Sigmoid colon (tissue), 4 donors: ENCODE measurements around the gene PRDM16.

Experiments used
- EP300 ChIP-seq, 4 donors: sonication (generic); formaldehyde crosslinking; IDR thresholded peaks; one replicate each; pipeline ENCODE4 v1.6.1; 2017; ENCODE audit warnings: antibody characterized with exemption in 4 of 4
- POLR2A ChIP-seq, 2 donors: fragments of 450-650 bp; IDR thresholded peaks; one replicate each; pipeline ENCODE4 v1.6.1; 2016; ENCODE audit warnings: antibody characterized with exemption in 2 of 2, mild to moderate bottlenecking in 2 of 2, moderate library complexity in 2 of 2
- POLR2AphosphoS5 ChIP-seq, 4 donors: sonication (generic); formaldehyde crosslinking; IDR thresholded peaks; one replicate each; pipeline ENCODE4 v1.6.1; 2017; ENCODE audit warnings: antibody characterized with exemption in 4 of 4
- TF ChIP-seq, protein P1 (sequence below), 4 experiments: fragments of 450-650 bp in 3 of 4; fragments of 200-600 bp in 1 of 4; IDR thresholded peaks; one replicate each; pipeline ENCODE4 v1.5.1; 2016 to 2019; ENCODE audit warnings: antibody characterized with exemption in 4 of 4, mild to moderate bottlenecking in 3 of 4, moderate library complexity in 2 of 4

DNA sequence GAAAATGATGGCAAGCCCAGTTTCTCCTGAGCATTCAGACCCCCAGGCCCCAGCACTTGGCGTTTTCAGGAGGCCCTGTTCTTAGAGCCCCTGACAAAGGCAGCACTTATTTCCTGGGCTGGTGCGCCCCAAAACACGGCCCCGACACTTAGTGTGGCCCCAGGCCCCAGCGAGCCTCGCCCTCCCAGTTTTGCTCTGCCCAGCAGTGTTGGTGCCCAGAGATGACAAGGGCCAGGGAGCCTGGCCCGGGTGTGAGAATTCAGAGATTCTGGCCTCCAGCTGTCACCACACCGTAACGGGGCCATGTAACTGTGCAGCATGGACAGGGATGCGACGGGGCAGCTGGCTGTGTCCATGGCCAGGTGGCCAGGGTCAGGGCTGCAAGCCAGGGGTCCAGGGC, 367.4 kb downstream of the PRDM16 start:
- TF ChIP-seq, protein P1, sequence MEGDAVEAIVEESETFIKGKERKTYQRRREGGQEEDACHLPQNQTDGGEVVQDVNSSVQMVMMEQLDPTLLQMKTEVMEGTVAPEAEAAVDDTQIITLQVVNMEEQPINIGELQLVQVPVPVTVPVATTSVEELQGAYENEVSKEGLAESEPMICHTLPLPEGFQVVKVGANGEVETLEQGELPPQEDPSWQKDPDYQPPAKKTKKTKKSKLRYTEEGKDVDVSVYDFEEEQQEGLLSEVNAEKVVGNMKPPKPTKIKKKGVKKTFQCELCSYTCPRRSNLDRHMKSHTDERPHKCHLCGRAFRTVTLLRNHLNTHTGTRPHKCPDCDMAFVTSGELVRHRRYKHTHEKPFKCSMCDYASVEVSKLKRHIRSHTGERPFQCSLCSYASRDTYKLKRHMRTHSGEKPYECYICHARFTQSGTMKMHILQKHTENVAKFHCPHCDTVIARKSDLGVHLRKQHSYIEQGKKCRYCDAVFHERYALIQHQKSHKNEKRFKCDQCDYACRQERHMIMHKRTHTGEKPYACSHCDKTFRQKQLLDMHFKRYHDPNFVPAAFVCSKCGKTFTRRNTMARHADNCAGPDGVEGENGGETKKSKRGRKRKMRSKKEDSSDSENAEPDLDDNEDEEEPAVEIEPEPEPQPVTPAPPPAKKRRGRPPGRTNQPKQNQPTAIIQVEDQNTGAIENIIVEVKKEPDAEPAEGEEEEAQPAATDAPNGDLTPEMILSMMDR (IDR thresholded peaks at IDR 0.05), result no peak
- TF ChIP-seq POLR2AphosphoS5 (IDR thresholded peaks at IDR 0.05) (no peak), POLR2A (IDR thresholded peaks at IDR 0.05) (no peak), EP300 (IDR thresholded peaks at IDR 0.05) (no peak)
